Type B pancreatic cell (in vitro differentiated cells): ENCODE measurements around the gene ARL13A. TPM values are rescaled to one million over a fixed set of nuclear protein-coding genes. Genes with fewer than 3 reads are reported as not detected.
"Not testable (repeated sequence)": the region's sequence is repeated elsewhere in the genome, so short reads cannot be mapped to it uniquely, and the experiment has no call there.

Experiments
- DNase-seq: peaks from one replicate; pipeline ENCODE4 v3.0.0; 2021; ENCODE audit warnings: mixed read lengths; ENCODE audit not compliant: unreplicated experiment; ENCODE audit errors: extremely low spot score
- H3K27ac Mint-ChIP-seq: 2 replicates; pipeline ENCODE4 v1.8.0; 2021; ENCODE audit warnings: mild to moderate bottlenecking, mixed read lengths
- H3K27me3 Mint-ChIP-seq: 2 replicates; pipeline ENCODE4 v1.8.0; 2021; ENCODE audit warnings: mixed read lengths
- H3K36me3 Mint-ChIP-seq: 2 replicates; pipeline ENCODE4 v1.8.0; 2021; ENCODE audit warnings: mixed read lengths
- H3K4me1 Mint-ChIP-seq: one replicate; pipeline ENCODE4 v1.8.0; 2021; ENCODE audit warnings: mixed read lengths; ENCODE audit not compliant: unreplicated experiment
- H3K4me3 Mint-ChIP-seq: 2 replicates; pipeline ENCODE4 v1.8.0; 2021; ENCODE audit warnings: mild to moderate bottlenecking, mixed read lengths
- H3K9me3 Mint-ChIP-seq: 2 replicates; pipeline ENCODE4 v1.8.0; 2021; ENCODE audit warnings: mixed read lengths
- total RNA-seq: library from RNA; stranded (reverse); gene quantifications from 2 replicates; pipeline ENCODE4 v1.2.1, GENCODE V29; 2021; ENCODE audit warnings: low replicate concordance
- TF ChIP-seq, protein P1 (sequence below): fragments of 200-600 bp; sonication (generic); conservative IDR thresholded peaks from 2 replicates; pipeline ENCODE4 v1.5.0; 2021; ENCODE audit warnings: antibody characterized with exemption, mild to moderate bottlenecking

The ARL13A gene
- total RNA-seq, 1 donor from 2014 or later = not detected

DNA sequence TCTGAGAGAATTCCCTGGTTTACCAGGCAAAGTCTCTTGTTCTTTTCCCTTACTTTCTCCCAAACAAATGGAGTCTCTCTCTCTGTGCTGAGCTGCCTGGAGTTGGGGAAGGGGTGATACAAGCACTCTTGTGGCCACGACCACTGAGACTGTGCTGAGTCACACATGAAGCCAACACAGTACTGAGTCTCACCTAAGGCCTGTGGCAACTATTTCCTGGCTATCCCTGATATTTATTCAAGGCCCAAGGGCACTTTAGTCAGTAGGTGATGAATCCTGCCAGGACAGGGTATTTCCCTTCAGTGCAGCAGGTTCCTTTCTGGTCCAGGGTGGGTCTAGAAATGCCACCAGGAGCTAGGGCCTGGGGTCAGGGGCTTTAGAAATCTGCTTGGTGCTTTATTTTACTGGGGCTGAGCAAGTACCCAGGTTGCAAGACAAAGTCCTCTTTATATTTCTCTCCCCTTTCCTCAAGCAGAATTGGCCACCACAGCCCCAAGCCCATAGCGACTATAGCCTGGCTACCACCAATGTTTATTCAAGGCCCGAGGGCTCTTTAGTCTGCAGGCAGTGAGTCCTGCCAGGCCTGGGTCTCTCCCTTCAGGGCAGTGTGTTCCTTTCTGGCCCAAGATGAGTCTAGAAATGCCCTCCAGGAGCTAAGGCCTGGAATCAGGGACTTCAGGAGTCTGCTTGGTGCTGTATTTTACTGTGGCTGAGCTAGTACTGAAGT lies 10.5 kb downstream of the ARL13A start:
- H3K4me1 Mint-ChIP-seq = no peaks in the 10 kb centered on the region
- no peaks in the 10 kb centered on the region for H3K36me3 Mint-ChIP-seq
- no peaks in the 10 kb centered on the region for H3K27me3 Mint-ChIP-seq
- DNase-seq = no peak
- H3K9me3 Mint-ChIP-seq = no peaks in the 10 kb centered on the region
- no peak overlapping the region for H3K27ac Mint-ChIP-seq
- TF ChIP-seq, protein P1, sequence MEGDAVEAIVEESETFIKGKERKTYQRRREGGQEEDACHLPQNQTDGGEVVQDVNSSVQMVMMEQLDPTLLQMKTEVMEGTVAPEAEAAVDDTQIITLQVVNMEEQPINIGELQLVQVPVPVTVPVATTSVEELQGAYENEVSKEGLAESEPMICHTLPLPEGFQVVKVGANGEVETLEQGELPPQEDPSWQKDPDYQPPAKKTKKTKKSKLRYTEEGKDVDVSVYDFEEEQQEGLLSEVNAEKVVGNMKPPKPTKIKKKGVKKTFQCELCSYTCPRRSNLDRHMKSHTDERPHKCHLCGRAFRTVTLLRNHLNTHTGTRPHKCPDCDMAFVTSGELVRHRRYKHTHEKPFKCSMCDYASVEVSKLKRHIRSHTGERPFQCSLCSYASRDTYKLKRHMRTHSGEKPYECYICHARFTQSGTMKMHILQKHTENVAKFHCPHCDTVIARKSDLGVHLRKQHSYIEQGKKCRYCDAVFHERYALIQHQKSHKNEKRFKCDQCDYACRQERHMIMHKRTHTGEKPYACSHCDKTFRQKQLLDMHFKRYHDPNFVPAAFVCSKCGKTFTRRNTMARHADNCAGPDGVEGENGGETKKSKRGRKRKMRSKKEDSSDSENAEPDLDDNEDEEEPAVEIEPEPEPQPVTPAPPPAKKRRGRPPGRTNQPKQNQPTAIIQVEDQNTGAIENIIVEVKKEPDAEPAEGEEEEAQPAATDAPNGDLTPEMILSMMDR = no peak
- no peak overlapping the region for H3K4me3 Mint-ChIP-seq

DNA sequence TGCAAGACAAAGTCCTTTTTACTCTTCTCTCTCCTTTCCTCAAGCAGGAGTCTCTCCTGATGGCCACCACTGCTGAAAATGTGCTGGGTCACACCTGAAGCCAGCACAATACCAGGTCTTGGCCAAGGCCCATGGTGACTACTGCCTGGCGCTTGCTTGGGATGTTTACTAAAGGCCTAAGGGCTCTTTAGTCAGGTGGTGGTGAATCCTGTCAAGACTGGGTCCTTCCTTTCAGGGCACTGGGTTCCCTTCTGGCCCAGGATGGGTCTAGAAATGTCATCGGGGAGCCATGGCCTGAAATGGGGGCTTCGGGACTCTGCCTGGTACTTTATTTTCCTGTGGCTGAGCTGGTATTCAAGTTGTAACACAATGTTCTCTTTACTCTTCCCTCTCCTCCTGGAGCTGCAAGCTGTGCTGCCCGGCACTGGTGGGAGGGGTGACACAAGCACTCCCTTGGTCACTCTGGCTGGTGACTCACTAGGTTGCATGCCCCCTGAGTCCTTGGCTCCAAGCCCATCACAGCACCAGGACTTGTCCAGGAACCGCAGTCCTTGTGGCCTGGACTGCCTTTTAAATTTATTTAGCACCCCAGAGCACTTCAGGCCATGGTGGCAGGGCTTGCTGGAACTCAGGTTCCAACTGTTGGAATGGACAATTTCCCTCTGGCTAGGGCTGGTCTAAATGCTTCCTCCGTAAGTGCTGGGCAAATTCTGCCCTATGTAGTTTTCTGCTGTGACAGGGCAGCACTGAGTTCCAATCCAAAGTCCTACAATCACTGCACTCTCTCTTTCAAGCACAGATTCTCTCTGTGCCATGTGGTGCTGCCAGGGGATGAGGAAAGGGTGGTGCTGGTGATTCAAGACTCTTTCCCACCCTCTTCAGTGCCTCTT lies 11.3 kb downstream of the ARL13A start:
- no peaks in the 10 kb centered on the region for H3K9me3 Mint-ChIP-seq
- H3K27ac Mint-ChIP-seq = no peak overlapping the region
- no peak for DNase-seq
- no peaks in the 10 kb centered on the region for H3K4me1 Mint-ChIP-seq
- H3K27me3 Mint-ChIP-seq = no peaks in the 10 kb centered on the region
- H3K4me3 Mint-ChIP-seq = no peak overlapping the region
- TF ChIP-seq, protein P1 = no peak
- H3K36me3 Mint-ChIP-seq = no peaks in the 10 kb centered on the region

DNA sequence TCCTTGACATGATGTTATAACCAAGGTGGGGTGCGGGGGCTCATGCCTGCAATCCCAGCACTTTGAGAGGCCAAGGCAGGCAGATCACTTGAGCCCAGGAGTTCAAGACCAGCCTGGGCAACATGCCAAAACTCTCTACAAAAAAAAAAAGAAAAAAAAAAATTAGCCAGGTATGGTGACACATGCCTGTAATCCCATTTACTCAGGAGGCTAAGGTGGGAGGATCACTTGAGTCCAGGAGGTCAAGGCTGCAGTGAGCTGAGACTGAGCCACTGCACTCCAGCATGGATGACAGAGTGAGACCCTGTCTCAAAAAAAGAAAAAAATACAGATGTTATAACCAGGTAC lies 12.0 kb downstream of the ARL13A start:
- not testable (repeated sequence) for H3K4me1 Mint-ChIP-seq, DNase-seq, H3K36me3 Mint-ChIP-seq, H3K9me3 Mint-ChIP-seq, H3K27ac Mint-ChIP-seq, H3K4me3 Mint-ChIP-seq, H3K27me3 Mint-ChIP-seq

DNA sequence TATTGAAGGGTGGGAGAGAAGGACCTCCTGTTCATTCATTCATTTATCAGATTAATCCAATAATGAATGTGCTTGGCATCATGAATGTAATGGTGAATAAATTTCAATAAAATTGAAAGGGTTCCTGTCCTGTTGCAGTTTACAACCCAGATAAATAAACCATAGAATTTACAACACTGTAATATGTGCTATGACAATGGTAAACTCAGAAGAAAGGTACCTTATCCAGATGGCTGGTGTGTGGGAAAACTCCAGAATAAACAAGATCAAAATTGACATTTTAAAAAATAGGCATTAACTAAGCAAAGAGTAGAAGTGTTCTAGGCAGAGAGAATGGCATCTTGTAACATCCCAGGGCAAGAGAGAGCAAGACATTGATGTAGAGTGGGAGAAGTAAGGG lies 15.3 kb downstream of the ARL13A start:
- Mint-ChIP-seq H3K27ac (no peak overlapping the region), H3K27me3 (no peaks in the 10 kb centered on the region), H3K4me3 (no peak overlapping the region), H3K9me3 (no peaks in the 10 kb centered on the region), H3K36me3 (no peaks in the 10 kb centered on the region), H3K4me1 (no peaks in the 10 kb centered on the region)
- DNase-seq = no peak
- TF ChIP-seq, protein P1 = no peak

DNA sequence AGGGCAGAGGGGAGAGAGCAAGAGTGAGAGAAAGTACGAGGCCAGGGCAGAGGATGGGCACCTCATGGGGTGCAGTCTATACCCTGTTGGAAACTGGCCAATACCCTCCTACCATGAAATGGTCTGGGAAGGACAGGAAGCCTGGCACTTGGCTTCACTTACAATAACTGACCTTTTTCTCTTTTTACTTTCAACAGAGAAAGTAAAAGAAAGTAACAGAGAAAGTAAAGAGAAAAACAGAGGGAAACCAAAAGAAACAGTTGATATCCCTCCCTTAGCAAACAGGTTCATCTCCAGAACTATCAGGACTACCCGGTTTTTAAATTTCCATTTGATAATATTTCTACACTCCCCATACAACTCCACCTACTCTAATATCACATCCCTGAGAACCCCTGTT lies 20.6 kb downstream of the ARL13A start:
- Mint-ChIP-seq H3K36me3 (no peaks in the 10 kb centered on the region), H3K27me3 (no peaks in the 10 kb centered on the region), H3K27ac (no peak overlapping the region), H3K4me1 (no peaks in the 10 kb centered on the region), H3K9me3 (no peaks in the 10 kb centered on the region), H3K4me3 (no peak overlapping the region)
- TF ChIP-seq, protein P1 = no peak
- no peak for DNase-seq
